ENCODE measurements around the gene TRABD2B.

Gene TRABD2B

DNA sequence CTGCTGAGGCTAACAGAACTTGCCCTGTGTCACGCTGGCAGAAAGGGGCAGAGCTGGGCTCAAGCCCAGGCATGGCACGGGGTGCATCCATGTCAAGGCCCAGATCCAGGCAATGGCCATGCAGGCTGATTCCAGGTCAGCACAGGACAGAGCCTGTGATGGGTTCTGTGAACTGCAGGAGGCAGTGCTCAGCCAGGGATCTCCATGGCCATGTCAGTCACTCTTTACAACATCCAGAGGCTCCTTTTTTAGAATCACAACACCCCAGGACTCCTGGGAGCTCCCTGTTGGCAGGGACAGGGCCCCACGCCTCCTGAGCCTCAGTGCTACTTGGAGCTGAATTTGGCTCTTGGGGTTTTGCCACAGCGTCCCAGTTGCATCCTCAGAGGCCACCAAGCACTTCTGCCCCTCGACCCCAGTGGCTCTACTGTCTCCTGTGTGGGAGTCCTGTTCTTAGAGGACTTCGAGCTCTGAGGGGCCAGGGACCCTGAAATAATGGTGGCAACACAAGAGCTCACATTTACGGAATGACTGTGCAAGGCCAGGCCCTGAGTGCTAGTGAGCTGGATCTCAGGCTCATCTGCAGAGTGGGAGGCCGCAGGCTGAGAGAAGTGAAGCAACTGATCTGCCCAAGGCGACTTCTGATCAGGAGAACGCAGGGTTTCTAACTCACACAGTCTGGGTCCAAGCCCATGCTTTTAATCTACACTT lies 211.5 kb downstream of the TRABD2B start:
- no peak overlapping the region for H4K8ac ChIP-seq (ENCODE audit: low read depth, low read length)
- H3K36me3 ChIP-seq (replicated peaks in 1 of 2; ENCODE audit: control insufficient read depth in 2 of 2, insufficient read depth in 2 of 2, low read length in 2 of 2), result no peaks in the 10 kb centered on the region
- H2BK120ac ChIP-seq (ENCODE audit: low read depth, low read length), result no peak overlapping the region
- H3K4me3 ChIP-seq (ENCODE audit: low read length in 2 of 2), result no peak overlapping the region
- H3K27ac ChIP-seq (replicated peaks; ENCODE audit: low read length), result no peak overlapping the region
- no peak overlapping the region for H3K4ac ChIP-seq (ENCODE audit: low read length)
- no peaks in the 10 kb centered on the region for H3K79me1 ChIP-seq (ENCODE audit: low read depth, low read length)
- no peak overlapping the region for H3K4me2 ChIP-seq (ENCODE audit: insufficient read depth, low read length, poor library complexity, severe bottlenecking)
- no peak overlapping the region for H2BK15ac ChIP-seq (ENCODE audit: low read length)
- no peak overlapping the region for H3K23ac ChIP-seq (ENCODE audit: low read depth, low read length, poor library complexity)
- H3K4me1 ChIP-seq (ENCODE audit: control insufficient read depth in 2 of 2, insufficient read depth in 1 of 2, low read depth in 1 of 2, low read length in 2 of 2), result no peaks in the 10 kb centered on the region
- no CpG with 5 or more reads among the region's 10 CpGs for WGBS, 2 donors (ENCODE audit: extremely low coverage in 2 of 2, insufficient read length in 2 of 2, insufficient replicate concordance in 1 of 2)
- H2BK12ac ChIP-seq (ENCODE audit: low read length), result no peak overlapping the region
- H2BK5ac ChIP-seq (ENCODE audit: low read length), result no peak overlapping the region
- peak; percentile 12 for DNase-seq (ENCODE audit: low spot score)
- H3K9ac ChIP-seq (ENCODE audit: low read depth, low read length, poor library complexity), result no peak overlapping the region
- H3K9me3 ChIP-seq (replicated peaks in 1 of 2; ENCODE audit: control insufficient read depth in 2 of 2, insufficient read depth in 1 of 2, low read depth in 1 of 2, low read length in 2 of 2), result no peaks in the 10 kb centered on the region
- no peak overlapping the region for H3K14ac ChIP-seq (ENCODE audit: low read length)
- H2AK5ac ChIP-seq (ENCODE audit: low read depth, low read length), result no peak overlapping the region
- no peak overlapping the region for H2AFZ ChIP-seq (ENCODE audit: low read length)
- peak overlapping the region; percentile 11 for H3K18ac ChIP-seq (ENCODE audit: low read length)
- H4K91ac ChIP-seq (ENCODE audit: low read depth, low read length, poor library complexity), result no peak overlapping the region
- H3K27me3 ChIP-seq (ENCODE audit: control insufficient read depth in 3 of 3, insufficient read depth in 3 of 3, low read depth in 1 of 3, low read length in 3 of 3), result no peaks in the 10 kb centered on the region

DNA sequence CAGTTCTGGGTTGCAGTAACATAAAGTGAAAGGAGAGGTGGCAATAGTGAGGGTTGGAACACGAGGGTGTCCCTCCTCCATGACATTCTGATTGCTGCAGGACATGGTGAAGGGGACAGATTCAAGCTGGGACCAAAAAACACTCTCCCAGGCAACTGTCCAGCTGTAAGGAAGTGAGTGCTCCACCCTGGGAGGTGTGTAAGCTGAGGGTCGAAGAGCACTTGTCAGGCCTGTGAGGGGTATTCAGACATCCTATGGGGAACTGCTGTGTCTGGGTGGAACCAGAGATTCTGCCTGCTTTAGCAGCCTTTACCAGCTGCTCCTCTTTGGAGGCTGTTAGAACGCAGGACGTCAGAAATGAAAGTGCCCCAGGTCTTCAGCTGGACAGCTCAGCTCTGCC lies 212.1 kb downstream of the TRABD2B start:
- H2BK120ac ChIP-seq (ENCODE audit: low read depth, low read length), result no peak overlapping the region
- DNase-seq (ENCODE audit: low spot score), result no peak
- no peak overlapping the region for H3K23ac ChIP-seq (ENCODE audit: low read depth, low read length, poor library complexity)

DNA sequence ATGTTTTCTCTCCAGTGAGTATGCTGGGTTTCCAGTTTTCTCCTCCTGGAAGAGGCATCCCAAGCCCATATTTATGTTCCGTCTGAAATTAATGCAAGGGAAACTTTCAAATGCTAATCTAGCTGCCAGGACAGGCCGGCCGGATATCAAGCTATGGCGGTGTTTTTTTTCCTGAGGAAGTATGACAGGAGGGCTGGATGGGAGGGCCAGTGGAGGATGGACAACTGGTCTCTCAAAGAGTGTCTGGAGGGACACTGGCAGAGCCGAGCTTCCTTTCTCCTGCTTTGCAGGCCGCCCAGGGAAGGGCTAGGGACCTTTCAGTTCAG lies 212.7 kb downstream of the TRABD2B start:
- no peak overlapping the region for H3K27ac ChIP-seq (replicated peaks; ENCODE audit: low read length)
- no peaks in the 10 kb centered on the region for H3K36me3 ChIP-seq (replicated peaks in 1 of 2; ENCODE audit: control insufficient read depth in 2 of 2, insufficient read depth in 2 of 2, low read length in 2 of 2)
- H3K18ac ChIP-seq (ENCODE audit: low read length), result no peak overlapping the region
- H2BK12ac ChIP-seq (ENCODE audit: low read length), result no peak overlapping the region
- H3K9ac ChIP-seq (ENCODE audit: low read depth, low read length, poor library complexity), result no peak overlapping the region
- H3K27me3 ChIP-seq (ENCODE audit: control insufficient read depth in 3 of 3, insufficient read depth in 3 of 3, low read depth in 1 of 3, low read length in 3 of 3), result no peaks in the 10 kb centered on the region
- no peak overlapping the region for H3K23ac ChIP-seq (ENCODE audit: low read depth, low read length, poor library complexity)
- H3K14ac ChIP-seq (ENCODE audit: low read length), result no peak overlapping the region
- no peak overlapping the region for H4K91ac ChIP-seq (ENCODE audit: low read depth, low read length, poor library complexity)
- no peak overlapping the region for H2BK120ac ChIP-seq (ENCODE audit: low read depth, low read length)
- no peak for DNase-seq (ENCODE audit: low spot score)
- H3K4me1 ChIP-seq (ENCODE audit: control insufficient read depth in 2 of 2, insufficient read depth in 1 of 2, low read depth in 1 of 2, low read length in 2 of 2), result peaks cover 0 to 4% of the 10 kb centered on the region in 2 donors
- WGBS, 2 donors (ENCODE audit: extremely low coverage in 2 of 2, insufficient read length in 2 of 2, insufficient replicate concordance in 1 of 2), result no CpG with 5 or more reads among the region's 6 CpGs
- H3K4me2 ChIP-seq (ENCODE audit: insufficient read depth, low read length, poor library complexity, severe bottlenecking), result no peak overlapping the region
- H3K79me1 ChIP-seq (ENCODE audit: low read depth, low read length), result no peaks in the 10 kb centered on the region
- no peak overlapping the region for H4K8ac ChIP-seq (ENCODE audit: low read depth, low read length)
- no peak overlapping the region for H3K4me3 ChIP-seq (ENCODE audit: low read length in 2 of 2)
- H3K4ac ChIP-seq (ENCODE audit: low read length), result no peak overlapping the region
- no peak overlapping the region for H2BK15ac ChIP-seq (ENCODE audit: low read length)
- H3K9me3 ChIP-seq (replicated peaks in 1 of 2; ENCODE audit: control insufficient read depth in 2 of 2, insufficient read depth in 1 of 2, low read depth in 1 of 2, low read length in 2 of 2), result no peaks in the 10 kb centered on the region
- no peak overlapping the region for H2AFZ ChIP-seq (ENCODE audit: low read length)
- no peak overlapping the region for H2BK5ac ChIP-seq (ENCODE audit: low read length)
- H2AK5ac ChIP-seq (ENCODE audit: low read depth, low read length), result no peak overlapping the region

More for the DNA sequence above, 212.1 kb downstream of the TRABD2B start:
- no peak overlapping the region for H4K8ac ChIP-seq (ENCODE audit: low read depth, low read length)
- no peak overlapping the region for H3K9ac ChIP-seq (ENCODE audit: low read depth, low read length, poor library complexity)
- H3K27me3 ChIP-seq (ENCODE audit: control insufficient read depth in 3 of 3, insufficient read depth in 3 of 3, low read depth in 1 of 3, low read length in 3 of 3), result no peaks in the 10 kb centered on the region
- H3K9me3 ChIP-seq (replicated peaks in 1 of 2; ENCODE audit: control insufficient read depth in 2 of 2, insufficient read depth in 1 of 2, low read depth in 1 of 2, low read length in 2 of 2), result no peaks in the 10 kb centered on the region
- no peak overlapping the region for H3K4me2 ChIP-seq (ENCODE audit: insufficient read depth, low read length, poor library complexity, severe bottlenecking)
- no peak overlapping the region for H2BK5ac ChIP-seq (ENCODE audit: low read length)
- no peak overlapping the region for H2BK12ac ChIP-seq (ENCODE audit: low read length)
- no peak overlapping the region for H3K4ac ChIP-seq (ENCODE audit: low read length)
- no peak overlapping the region for H3K14ac ChIP-seq (ENCODE audit: low read length)
- no peak overlapping the region for H4K91ac ChIP-seq (ENCODE audit: low read depth, low read length, poor library complexity)
- no peaks in the 10 kb centered on the region for H3K4me1 ChIP-seq (ENCODE audit: control insufficient read depth in 2 of 2, insufficient read depth in 1 of 2, low read depth in 1 of 2, low read length in 2 of 2)
- H3K18ac ChIP-seq (ENCODE audit: low read length), result no peak overlapping the region
- no peak overlapping the region for H2AFZ ChIP-seq (ENCODE audit: low read length)
- H3K4me3 ChIP-seq (ENCODE audit: low read length in 2 of 2), result no peak overlapping the region
- no CpG with 5 or more reads among the region's 4 CpGs for WGBS, 2 donors (ENCODE audit: extremely low coverage in 2 of 2, insufficient read length in 2 of 2, insufficient replicate concordance in 1 of 2)
- H2BK15ac ChIP-seq (ENCODE audit: low read length), result no peak overlapping the region
- H3K79me1 ChIP-seq (ENCODE audit: low read depth, low read length), result no peaks in the 10 kb centered on the region
- no peaks in the 10 kb centered on the region for H3K36me3 ChIP-seq (replicated peaks in 1 of 2; ENCODE audit: control insufficient read depth in 2 of 2, insufficient read depth in 2 of 2, low read length in 2 of 2)
- H3K27ac ChIP-seq (replicated peaks; ENCODE audit: low read length), result no peak overlapping the region
- H2AK5ac ChIP-seq (ENCODE audit: low read depth, low read length), result no peak overlapping the region

GRCh38 chr1:47783638-47784496 lies 213.3 kb downstream of the TRABD2B start:
- no peak overlapping the region for H3K4me2 ChIP-seq (ENCODE audit: insufficient read depth, low read length, poor library complexity, severe bottlenecking)
- no peak overlapping the region for H2BK5ac ChIP-seq (ENCODE audit: low read length)
- no peak overlapping the region for H3K18ac ChIP-seq (ENCODE audit: low read length)
- H3K9ac ChIP-seq (ENCODE audit: low read depth, low read length, poor library complexity), result no peak overlapping the region
- no peak overlapping the region for H3K23ac ChIP-seq (ENCODE audit: low read depth, low read length, poor library complexity)
- no peak overlapping the region for H2AFZ ChIP-seq (ENCODE audit: low read length)
- no peak overlapping the region for H3K4ac ChIP-seq (ENCODE audit: low read length)
- no peaks in the 10 kb centered on the region for H3K9me3 ChIP-seq (replicated peaks in 1 of 2; ENCODE audit: control insufficient read depth in 2 of 2, insufficient read depth in 1 of 2, low read depth in 1 of 2, low read length in 2 of 2)
- no peak overlapping the region for H2BK12ac ChIP-seq (ENCODE audit: low read length)
- no peak for DNase-seq (ENCODE audit: low spot score)
- H2BK120ac ChIP-seq (ENCODE audit: low read depth, low read length), result no peak overlapping the region
- no peak overlapping the region for H2AK5ac ChIP-seq (ENCODE audit: low read depth, low read length)
- no peak overlapping the region for H2BK15ac ChIP-seq (ENCODE audit: low read length)
- H3K4me3 ChIP-seq (ENCODE audit: low read length in 2 of 2), result no peak overlapping the region
- no peaks in the 10 kb centered on the region for H3K79me1 ChIP-seq (ENCODE audit: low read depth, low read length)
- no peak overlapping the region for H4K91ac ChIP-seq (ENCODE audit: low read depth, low read length, poor library complexity)
- no peaks in the 10 kb centered on the region for H3K27me3 ChIP-seq (ENCODE audit: control insufficient read depth in 3 of 3, insufficient read depth in 3 of 3, low read depth in 1 of 3, low read length in 3 of 3)
- no peak overlapping the region for H3K27ac ChIP-seq (replicated peaks; ENCODE audit: low read length)
- peaks cover 0 to 4% of the 10 kb centered on the region in 2 donors for H3K4me1 ChIP-seq (ENCODE audit: control insufficient read depth in 2 of 2, insufficient read depth in 1 of 2, low read depth in 1 of 2, low read length in 2 of 2)
- no peak overlapping the region for H4K8ac ChIP-seq (ENCODE audit: low read depth, low read length)
- no CpG with 5 or more reads among the region's 14 CpGs for WGBS, 2 donors (ENCODE audit: extremely low coverage in 2 of 2, insufficient read length in 2 of 2, insufficient replicate concordance in 1 of 2)
- no peak overlapping the region for H3K14ac ChIP-seq (ENCODE audit: low read length)
- no peaks in the 10 kb centered on the region for H3K36me3 ChIP-seq (replicated peaks in 1 of 2; ENCODE audit: control insufficient read depth in 2 of 2, insufficient read depth in 2 of 2, low read length in 2 of 2)

Measured in neuronal stem cell (in vitro differentiated cells).